Adrenal gland (tissue), 5 donors: ENCODE results near the gene PYGL.

ENCODE experiments used
- CTCF ChIP-seq, 6 experiments: fragments of 450-650 bp in 4 of 6; fragments of 200-600 bp in 2 of 6; sonication (generic) in 1 of 6; IDR thresholded peaks; 1 replicate in 5 of 6; 2 replicates in 1 of 6; pipeline versions ENCODE4 v1.5.1 to v1.8.0; 2016 to 2021; ENCODE audit warnings: antibody characterized with exemption in 6 of 6, mild to moderate bottlenecking in 2 of 6, moderate library complexity in 1 of 6
- POLR2A ChIP-seq, 2 donors: fragments of 450-650 bp; IDR thresholded peaks; one replicate each; pipeline ENCODE4 v1.6.1; 2017; ENCODE audit warnings: antibody characterized with exemption in 2 of 2, mild to moderate bottlenecking in 2 of 2, moderate library complexity in 1 of 2
- donor health status: DM: no; HTN: no; CAD: no.

GRCh38 chr14:50871914-50872732, 72.2 kb downstream of the PYGL start, which contains the start of gene ABHD12B:
- TF ChIP-seq CTCF (IDR thresholded peaks at IDR 0.05) (no peak), POLR2A (IDR thresholded peaks at IDR 0.05) (no peak)
